GM12878 (cell line): ENCODE results near the gene NES. TPM values are rescaled to one million over a fixed set of nuclear protein-coding genes. Genes with fewer than 3 reads are reported as not detected.

ENCODE experiments used
- IKZF2 ChIP-seq, 2 experiments: fragments of 450-650 bp; IDR thresholded peaks; 2 replicates each; pipeline ENCODE4 v1.6.1; 2017; ENCODE audit warnings: mild to moderate bottlenecking in 2 of 2, moderate library complexity in 2 of 2
- SIX5 ChIP-seq: IDR thresholded peaks from 2 replicates; pipeline ENCODE4 v1.6.1; 2011; ENCODE audit warnings: mild to moderate bottlenecking, low read depth, low read length, moderate library complexity; ENCODE audit not compliant: severe bottlenecking
- SMC3 ChIP-seq: IDR thresholded peaks from 2 replicates; pipeline ENCODE4 v1.6.1; 2011; ENCODE audit warnings: low read length, improper control_type of control experiment, borderline replicate concordance
- SUZ12 ChIP-seq: fragments of 200-600 bp; sonication (generic); IDR thresholded peaks from one replicate; pipeline ENCODE4 v1.6.1; 2018; ENCODE audit warnings: antibody characterized with exemption, mild to moderate bottlenecking; ENCODE audit not compliant: unreplicated experiment
- polyA plus RNA-seq, 11 experiments: library from polyadenylated mRNA; depleted of rRNA in 4 of 11; unstranded in 6 of 11; stranded (reverse) in 5 of 11; fragments of >200 nt; fragmentation: Nextera tagmentation in 4 of 11; fragmentation: Illumina TruSeq in 1 of 11; extraction: Ambion mirVana in 4 of 11; extraction: Trizol in 1 of 11; gene quantifications; 1 replicate in 1 of 11; 2 replicates in 10 of 11; pipeline versions ENCODE4 v1.2.1 to v1.2.3, GENCODE V29; 2011 to 2016; ENCODE audit warnings: inconsistent platforms in 2 of 11, missing spikeins in 2 of 11, low read depth in 1 of 11
- total RNA-seq, 4 experiments: library from RNA; depleted of rRNA in 3 of 4; stranded (reverse); fragments of >200 nt in 3 of 4; fragmentation: Illumina TruSeq in 1 of 4; extraction: Trizol in 1 of 4; gene quantifications; 2 replicates each; pipeline versions ENCODE4 v1.2.1 to v1.2.3, GENCODE V29; 2013 to 2021
- TF ChIP-seq, protein P1 (sequence below): IDR thresholded peaks from 2 replicates; pipeline ENCODE4 v1.6.1; 2012; ENCODE audit warnings: improper control_type of control experiment, low read depth, low read length; ENCODE audit not compliant: insufficient replicate concordance
- TF ChIP-seq, protein P2 (sequence below): IDR thresholded peaks from 2 replicates; pipeline ENCODE4 v1.6.1; 2011; ENCODE audit warnings: borderline replicate concordance, low read depth, mild to moderate bottlenecking, moderate library complexity, low read length; ENCODE audit not compliant: insufficient read depth, poor library complexity, severe bottlenecking

NES gene
- total and polyA plus RNA-seq, 10 of the 15 experiments (the other 5 are each of a cell fraction or from before 2014, with no cell fraction given) = under 0.01 to 0.15 (median 0.02) TPM; not detected in 4

DNA sequence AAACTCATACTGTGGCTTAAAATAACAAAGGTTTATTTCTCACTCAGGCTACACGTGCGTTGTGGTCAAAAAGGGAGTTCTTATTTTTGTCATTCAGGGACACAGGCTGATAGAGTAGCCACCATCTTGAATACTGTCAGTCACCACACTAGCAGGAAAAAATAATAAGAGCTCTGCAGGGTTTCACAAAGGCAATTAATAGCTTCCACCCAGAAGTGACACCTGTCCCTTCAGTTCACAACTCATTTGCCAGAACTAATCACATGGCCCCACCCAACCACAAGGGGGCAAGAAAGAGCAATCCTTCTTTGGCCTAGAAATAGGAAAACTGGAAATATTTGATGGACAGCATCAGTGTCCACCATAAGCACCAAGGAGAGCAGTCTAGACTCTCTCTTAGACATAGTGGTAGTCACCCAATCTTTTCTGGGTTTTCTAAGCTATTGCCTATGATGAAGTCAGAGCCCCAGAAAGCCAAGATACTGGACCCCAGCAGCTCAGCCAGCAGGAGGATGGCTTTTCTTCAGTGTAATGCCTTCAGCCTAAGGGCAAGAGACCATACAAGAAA, 49.8 kb downstream of the NES start (continued):
- TF ChIP-seq, protein P1, sequence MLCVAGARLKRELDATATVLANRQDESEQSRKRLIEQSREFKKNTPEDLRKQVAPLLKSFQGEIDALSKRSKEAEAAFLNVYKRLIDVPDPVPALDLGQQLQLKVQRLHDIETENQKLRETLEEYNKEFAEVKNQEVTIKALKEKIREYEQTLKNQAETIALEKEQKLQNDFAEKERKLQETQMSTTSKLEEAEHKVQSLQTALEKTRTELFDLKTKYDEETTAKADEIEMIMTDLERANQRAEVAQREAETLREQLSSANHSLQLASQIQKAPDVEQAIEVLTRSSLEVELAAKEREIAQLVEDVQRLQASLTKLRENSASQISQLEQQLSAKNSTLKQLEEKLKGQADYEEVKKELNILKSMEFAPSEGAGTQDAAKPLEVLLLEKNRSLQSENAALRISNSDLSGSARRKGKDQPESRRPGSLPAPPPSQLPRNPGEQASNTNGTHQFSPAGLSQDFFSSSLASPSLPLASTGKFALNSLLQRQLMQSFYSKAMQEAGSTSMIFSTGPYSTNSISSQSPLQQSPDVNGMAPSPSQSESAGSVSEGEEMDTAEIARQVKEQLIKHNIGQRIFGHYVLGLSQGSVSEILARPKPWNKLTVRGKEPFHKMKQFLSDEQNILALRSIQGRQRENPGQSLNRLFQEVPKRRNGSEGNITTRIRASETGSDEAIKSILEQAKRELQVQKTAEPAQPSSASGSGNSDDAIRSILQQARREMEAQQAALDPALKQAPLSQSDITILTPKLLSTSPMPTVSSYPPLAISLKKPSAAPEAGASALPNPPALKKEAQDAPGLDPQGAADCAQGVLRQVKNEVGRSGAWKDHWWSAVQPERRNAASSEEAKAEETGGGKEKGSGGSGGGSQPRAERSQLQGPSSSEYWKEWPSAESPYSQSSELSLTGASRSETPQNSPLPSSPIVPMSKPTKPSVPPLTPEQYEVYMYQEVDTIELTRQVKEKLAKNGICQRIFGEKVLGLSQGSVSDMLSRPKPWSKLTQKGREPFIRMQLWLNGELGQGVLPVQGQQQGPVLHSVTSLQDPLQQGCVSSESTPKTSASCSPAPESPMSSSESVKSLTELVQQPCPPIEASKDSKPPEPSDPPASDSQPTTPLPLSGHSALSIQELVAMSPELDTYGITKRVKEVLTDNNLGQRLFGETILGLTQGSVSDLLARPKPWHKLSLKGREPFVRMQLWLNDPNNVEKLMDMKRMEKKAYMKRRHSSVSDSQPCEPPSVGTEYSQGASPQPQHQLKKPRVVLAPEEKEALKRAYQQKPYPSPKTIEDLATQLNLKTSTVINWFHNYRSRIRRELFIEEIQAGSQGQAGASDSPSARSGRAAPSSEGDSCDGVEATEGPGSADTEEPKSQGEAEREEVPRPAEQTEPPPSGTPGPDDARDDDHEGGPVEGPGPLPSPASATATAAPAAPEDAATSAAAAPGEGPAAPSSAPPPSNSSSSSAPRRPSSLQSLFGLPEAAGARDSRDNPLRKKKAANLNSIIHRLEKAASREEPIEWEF = no peak
- TF ChIP-seq SUZ12 (no peak), SMC3 (peak; percentile 53; the same call in 1 of the 2 replicates), IKZF2 (IDR thresholded peaks at IDR 0.05) (no peak), SIX5 (no peak)
- TF ChIP-seq, protein P2, sequence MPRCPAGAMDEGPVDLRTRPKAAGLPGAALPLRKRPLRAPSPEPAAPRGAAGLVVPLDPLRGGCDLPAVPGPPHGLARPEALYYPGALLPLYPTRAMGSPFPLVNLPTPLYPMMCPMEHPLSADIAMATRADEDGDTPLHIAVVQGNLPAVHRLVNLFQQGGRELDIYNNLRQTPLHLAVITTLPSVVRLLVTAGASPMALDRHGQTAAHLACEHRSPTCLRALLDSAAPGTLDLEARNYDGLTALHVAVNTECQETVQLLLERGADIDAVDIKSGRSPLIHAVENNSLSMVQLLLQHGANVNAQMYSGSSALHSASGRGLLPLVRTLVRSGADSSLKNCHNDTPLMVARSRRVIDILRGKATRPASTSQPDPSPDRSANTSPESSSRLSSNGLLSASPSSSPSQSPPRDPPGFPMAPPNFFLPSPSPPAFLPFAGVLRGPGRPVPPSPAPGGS = no peak
- TF ChIP-seq, all 136 proteins: peak for 7
